GM12878 (cell line): ENCODE measurements around the gene B3GALT6. TPM values are rescaled to one million over a fixed set of nuclear protein-coding genes. Genes with fewer than 3 reads are reported as not detected.

Source experiments
- ATF2 ChIP-seq: IDR thresholded peaks from 2 replicates; pipeline ENCODE4 v1.6.1; 2012; ENCODE audit warnings: low read length, inconsistent platforms
- CEBPB ChIP-seq, 2 experiments: fragments of 150-350 bp in 1 of 2; IDR thresholded peaks; 2 replicates each; pipeline ENCODE4 v1.6.1; 2012 to 2014; ENCODE audit warnings: low read depth in 2 of 2, low read length in 2 of 2, borderline replicate concordance in 1 of 2, inconsistent platforms in 1 of 2
- E2F8 ChIP-seq: fragments of 450-650 bp; IDR thresholded peaks from 2 replicates; pipeline ENCODE4 v1.6.1; 2018; ENCODE audit warnings: mild to moderate bottlenecking, low read depth, moderate library complexity; ENCODE audit not compliant: partially characterized antibody
- ESRRA ChIP-seq: IDR thresholded peaks from 2 replicates; pipeline ENCODE4 v1.6.1; 2012; ENCODE audit warnings: mild to moderate bottlenecking, low read length, improper control_type of control experiment
- EZH2 ChIP-seq: IDR thresholded peaks from 2 replicates; pipeline ENCODE4 v1.6.1; 2012; ENCODE audit warnings: low read depth, mild to moderate bottlenecking, control low read depth, inconsistent platforms, low read length, borderline replicate concordance; ENCODE audit not compliant: control insufficient read depth
- GABPA ChIP-seq: IDR thresholded peaks from 2 replicates; pipeline ENCODE4 v1.6.1; 2014; ENCODE audit warnings: antibody characterized with exemption, low read depth, mild to moderate bottlenecking, inconsistent platforms
- MTA2 ChIP-seq: fragments of 450-650 bp; IDR thresholded peaks from 2 replicates; pipeline ENCODE4 v1.6.1; 2016; ENCODE audit warnings: low read depth, mild to moderate bottlenecking, moderate library complexity
- MXI1 ChIP-seq: fragments of 150-350 bp; IDR thresholded peaks from 2 replicates; pipeline ENCODE4 v1.6.1; 2011; ENCODE audit warnings: low read depth, mild to moderate bottlenecking, inconsistent platforms, low read length, improper control_type of control experiment
- MYB ChIP-seq: fragments of 150-350 bp; IDR thresholded peaks from 2 replicates; pipeline ENCODE4 v1.6.1; 2014; ENCODE audit warnings: mild to moderate bottlenecking, low read depth, low read length, borderline replicate concordance
- MYC ChIP-seq: IDR thresholded peaks from 2 replicates; pipeline ENCODE4 v1.6.1; 2011; ENCODE audit warnings: mild to moderate bottlenecking, low read length, moderate library complexity, inconsistent platforms; ENCODE audit not compliant: insufficient read depth, insufficient replicate concordance, insufficient read length, severe bottlenecking
- NFXL1 ChIP-seq: fragments of 450-650 bp; IDR thresholded peaks from 2 replicates; pipeline ENCODE4 v1.6.1; 2017; ENCODE audit warnings: antibody characterized with exemption, mild to moderate bottlenecking, borderline replicate concordance
- POLR2A ChIP-seq: IDR thresholded peaks from 2 replicates; pipeline ENCODE4 v1.6.1; 2011; ENCODE audit warnings: low read depth, mild to moderate bottlenecking, low read length
- RFX5 ChIP-seq: IDR thresholded peaks from 2 replicates; pipeline ENCODE4 v1.6.1; 2011; ENCODE audit warnings: low read depth, low read length, improper control_type of control experiment
- SMARCA5 ChIP-seq: fragments of 450-650 bp; IDR thresholded peaks from 2 replicates; pipeline ENCODE4 v1.6.1; 2017; ENCODE audit warnings: mild to moderate bottlenecking
- STAT1 ChIP-seq: fragments of 450-650 bp; conservative IDR thresholded peaks from 2 replicates; pipeline ENCODE4 v1.6.1; 2014; ENCODE audit warnings: antibody characterized with exemption, mild to moderate bottlenecking
- STAT3 ChIP-seq: IDR thresholded peaks from 2 replicates; pipeline ENCODE4 v1.6.1; 2011; ENCODE audit warnings: low read depth, low read length, improper control_type of control experiment
- TARDBP ChIP-seq: IDR thresholded peaks from 2 replicates; pipeline ENCODE4 v1.6.1; 2016; ENCODE audit warnings: borderline replicate concordance
- TCF7 ChIP-seq: IDR thresholded peaks from 2 replicates; pipeline ENCODE4 v1.6.1; 2014; ENCODE audit warnings: antibody characterized with exemption, borderline replicate concordance
- WRNIP1 ChIP-seq: IDR thresholded peaks from 2 replicates; pipeline ENCODE4 v1.6.1; 2011; ENCODE audit warnings: low read depth, low read length, improper control_type of control experiment, borderline replicate concordance
- ZBTB40 ChIP-seq: fragments of 450-650 bp; IDR thresholded peaks from 2 replicates; pipeline ENCODE4 v1.6.1; 2016; ENCODE audit warnings: mild to moderate bottlenecking, moderate library complexity, borderline replicate concordance
- ZNF24 ChIP-seq: fragments of 450-650 bp; IDR thresholded peaks from 2 replicates; pipeline ENCODE4 v1.6.1; 2017; ENCODE audit warnings: antibody characterized with exemption, mild to moderate bottlenecking
- ZNF622 ChIP-seq: fragments of 450-650 bp; IDR thresholded peaks from 2 replicates; pipeline ENCODE4 v1.6.1; 2017; ENCODE audit warnings: mild to moderate bottlenecking, inconsistent platforms
- polyA plus RNA-seq, 11 experiments: library from polyadenylated mRNA; depleted of rRNA in 4 of 11; unstranded in 6 of 11; stranded (reverse) in 5 of 11; fragments of >200 nt; fragmentation: Nextera tagmentation in 4 of 11; fragmentation: Illumina TruSeq in 1 of 11; extraction: Ambion mirVana in 4 of 11; extraction: Trizol in 1 of 11; gene quantifications; 1 replicate in 1 of 11; 2 replicates in 10 of 11; pipeline versions ENCODE4 v1.2.1 to v1.2.3, GENCODE V29; 2011 to 2016; ENCODE audit warnings: inconsistent platforms in 2 of 11, missing spikeins in 2 of 11, low read depth in 1 of 11
- total RNA-seq, 4 experiments: library from RNA; depleted of rRNA in 3 of 4; stranded (reverse); fragments of >200 nt in 3 of 4; fragmentation: Illumina TruSeq in 1 of 4; extraction: Trizol in 1 of 4; gene quantifications; 2 replicates each; pipeline versions ENCODE4 v1.2.1 to v1.2.3, GENCODE V29; 2013 to 2021
- TF ChIP-seq, protein P1 (sequence below): fragments of 450-650 bp; IDR thresholded peaks from 2 replicates; pipeline ENCODE4 v1.6.1; 2016; ENCODE audit warnings: mild to moderate bottlenecking

Gene B3GALT6
- total and polyA plus RNA-seq, 10 of the 15 experiments (the other 5 are each of a cell fraction or from before 2014, with no cell fraction given): 0.53 to 20.8 (median 4.5) TPM

GRCh38 chr1:1215080-1215676 lies 16.9 kb upstream of the B3GALT6 start (continued):
- TF ChIP-seq CEBPB (IDR thresholded peaks at IDR 0.05; ENCODE audit: borderline replicate concordance in 1 of 2, low read depth in 2 of 2, low read length in 2 of 2) (no peak), SMARCA5 (no peak), RFX5 (no peak), STAT3 (no peak), ESRRA (no peak), MYC (no peak), E2F8 (no peak), TCF7 (no peak), ZBTB40 (no peak), WRNIP1 (no peak), MTA2 (no peak), GABPA (no peak), EZH2 (no peak), ATF2 (no peak), ZNF24 (no peak), MXI1 (no peak), POLR2A (no peak; the same call in 1 of the 2 replicates), NFXL1 (no peak), STAT1 (no peak), ZNF622 (no peak), TARDBP (no peak), MYB (no peak)
- TF ChIP-seq, protein P1, sequence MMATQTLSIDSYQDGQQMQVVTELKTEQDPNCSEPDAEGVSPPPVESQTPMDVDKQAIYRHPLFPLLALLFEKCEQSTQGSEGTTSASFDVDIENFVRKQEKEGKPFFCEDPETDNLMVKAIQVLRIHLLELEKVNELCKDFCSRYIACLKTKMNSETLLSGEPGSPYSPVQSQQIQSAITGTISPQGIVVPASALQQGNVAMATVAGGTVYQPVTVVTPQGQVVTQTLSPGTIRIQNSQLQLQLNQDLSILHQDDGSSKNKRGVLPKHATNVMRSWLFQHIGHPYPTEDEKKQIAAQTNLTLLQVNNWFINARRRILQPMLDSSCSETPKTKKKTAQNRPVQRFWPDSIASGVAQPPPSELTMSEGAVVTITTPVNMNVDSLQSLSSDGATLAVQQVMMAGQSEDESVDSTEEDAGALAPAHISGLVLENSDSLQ: no peak
